Right lobe of liver (tissue), 6 donors: Measurements from ENCODE around the gene SLC35A3. TPM values are rescaled to one million over a fixed set of nuclear protein-coding genes. Genes with fewer than 3 reads are reported as not detected.

Experiments used
- ATAC-seq, 4 donors: fragments of 200-7000 bp; cut with Tn5 transposase; one replicate each; pipeline ENCODE4 v1.9.1; 2020; ENCODE audit warnings: mild to moderate bottlenecking in 4 of 4, moderate library complexity in 4 of 4
- DNase-seq, 3 donors: peaks; one replicate each; pipeline ENCODE4 v3.0.0-alpha.2; 2020
- H3K27ac ChIP-seq, 3 donors: fragments of 200-600 bp; one replicate each; pipeline ENCODE4 v1.8.0; 2022
- H3K27me3 ChIP-seq, 2 donors: fragments of 200-600 bp; one replicate each; pipeline ENCODE4 v1.8.0; 2022
- H3K36me3 ChIP-seq, 4 donors: fragments of 200-600 bp; sonication (generic) in 1 of 4; one replicate each; pipeline versions ENCODE4 v1.5.1 to v1.8.0; 2017 to 2022; ENCODE audit warnings: control low read depth in 1 of 4
- H3K4me1 ChIP-seq, 4 donors: fragments of 200-600 bp; sonication (generic) in 1 of 4; one replicate each; pipeline versions ENCODE4 v1.5.1 to v1.8.0; 2017 to 2022; ENCODE audit warnings: control low read depth in 1 of 4
- H3K4me3 ChIP-seq, 3 donors: fragments of 200-600 bp; one replicate each; pipeline ENCODE4 v1.8.0; 2022
- H3K9me3 ChIP-seq, 4 donors: fragments of 200-600 bp; sonication (generic) in 1 of 4; one replicate each; pipeline versions ENCODE4 v1.5.1 to v1.8.0; 2017 to 2022; ENCODE audit warnings: control low read depth in 1 of 4
- CTCF ChIP-seq, 4 donors: fragments of 200-600 bp in 3 of 4; fragments of 450-650 bp in 1 of 4; IDR thresholded peaks; one replicate each; pipeline versions ENCODE4 v1.5.1 to v1.8.0; 2016 to 2022; ENCODE audit warnings: antibody characterized with exemption in 4 of 4, mild to moderate bottlenecking in 2 of 4
- POLR2A ChIP-seq: fragments of 450-650 bp; IDR thresholded peaks from one replicate; pipeline ENCODE4 v1.6.1; 2017; ENCODE audit warnings: antibody characterized with exemption, mild to moderate bottlenecking
- WGBS: methylation state at CpG from one replicate; pipeline ENCODE4 v1.1.6; 2018; ENCODE audit warnings: low coverage, low lambda C conversion rate; ENCODE audit not compliant: insufficient coverage; ENCODE audit errors: missing lambda C conversion rate; 5-methylcytosine and 5-hydroxymethylcytosine counted together
- intact Hi-C, 2 donors: fragments of 100-400 bp; cut with DNase I; formaldehyde crosslinking; loops; one replicate each; pipeline versions ENCODE4 v1.11.2 to v1.14.1; 2022
- total RNA-seq, 6 experiments: library from RNA; depleted of rRNA in 2 of 6; stranded (reverse); fragments of >200 nt in 2 of 6; fragmentation: NEBNext Ultra II Directional in 3 of 6; extraction: Animal tissue kit (Norgen Biotek cat#: 25700) in 3 of 6; gene quantifications; one replicate each; pipeline versions ENCODE4 v1.1.0 to v1.2.4, GENCODE V29; 2016 to 2023
- donor health status: DM: no; HTN: yes; CAD: no.
- donor health status: DM: no; HTN: no; CAD: no.
- donor health status: DM: no; HTN: no; CAD: no.
- donor health status: DM: no; HTN: yes; CAD: no.
- donor health status: DM: no; HTN: yes; CAD: no.

The SLC35A3 gene
- total RNA-seq, 6 experiments from 2014 or later: 15.5 to 29.8 (median 23.8) TPM

DNA sequence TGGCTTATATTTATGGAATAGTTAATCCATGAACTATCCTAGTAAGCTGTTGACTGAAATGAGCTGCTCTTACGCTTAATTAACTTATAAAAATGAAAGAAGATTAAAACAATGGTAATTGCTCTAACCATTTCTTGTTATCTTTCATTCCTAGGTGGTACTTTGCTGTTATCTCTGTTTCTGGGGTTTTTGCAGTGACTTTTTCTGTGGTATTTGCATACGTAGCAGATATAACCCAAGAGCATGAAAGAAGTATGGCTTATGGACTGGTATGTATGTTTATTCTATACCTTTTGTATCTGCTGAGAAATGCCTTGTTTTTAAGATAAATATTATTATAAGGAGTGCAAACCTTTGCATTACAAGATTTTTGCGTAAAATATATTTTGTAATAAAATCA lies 91.9 kb downstream of the SLC35A3 start:
- H3K4me3 ChIP-seq: no peak overlapping the region
- H3K27ac ChIP-seq: no peak overlapping the region
- H3K4me1 ChIP-seq: no peaks in the 10 kb centered on the region
- TF ChIP-seq POLR2A (no peak), CTCF (IDR thresholded peaks at IDR 0.05) (no peak)
- intact Hi-C loops: no loop called here
- H3K27me3 ChIP-seq: no peaks in the 10 kb centered on the region
- no peak for DNase-seq
- peaks cover 0 to 39% (median 17%) of the 10 kb centered on the region in 4 donors for H3K36me3 ChIP-seq
- H3K9me3 ChIP-seq: no peaks in the 10 kb centered on the region
- WGBS: 96% methylated on average over 3 of the region's 3 CpGs
- ATAC-seq: no peak

DNA sequence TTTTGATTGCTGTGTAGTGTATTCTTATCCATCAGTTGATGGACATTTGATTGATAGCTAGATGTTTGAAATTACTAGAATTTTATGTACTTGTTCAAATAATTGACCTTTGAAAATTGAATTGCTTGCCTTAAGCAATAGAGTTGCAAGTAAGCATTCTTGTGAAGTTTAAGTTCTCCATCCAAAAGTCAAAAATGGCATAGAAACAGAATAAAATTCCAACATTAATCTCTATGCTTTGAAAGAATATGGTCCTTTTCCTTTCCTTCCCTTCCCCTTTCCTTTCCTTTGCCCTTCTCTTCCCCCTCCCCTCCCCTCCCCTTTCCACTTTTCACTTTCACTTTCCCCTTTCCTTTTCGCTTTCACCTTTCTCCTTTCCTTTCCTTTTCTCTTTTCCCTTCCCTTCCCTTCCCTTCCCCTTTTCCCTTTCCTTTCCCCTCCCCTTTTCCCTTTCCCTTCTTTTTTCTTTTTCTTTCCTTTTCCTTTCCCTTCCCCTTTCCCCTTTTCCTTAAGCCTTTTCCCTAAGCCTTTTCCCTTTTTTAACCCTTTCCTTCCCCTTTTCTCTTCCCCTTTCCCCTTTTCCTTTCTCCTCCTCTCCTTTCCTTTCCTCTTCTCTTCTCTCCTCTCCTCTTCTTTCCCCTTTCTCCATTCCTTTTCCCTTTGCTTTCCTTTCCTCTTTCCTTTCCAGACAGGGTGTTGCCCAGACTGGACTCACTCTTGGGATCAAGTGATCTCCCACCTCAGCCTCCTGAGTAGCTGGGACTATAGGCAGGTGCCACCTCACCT lies 95.6 kb downstream of the SLC35A3 start:
- 33% methylated on average over 1 of the region's 1 CpG for WGBS
- intact Hi-C loops: no loop called here
- Histone ChIP-seq H3K4me3 (no peak overlapping the region), H3K4me1 (no peaks in the 10 kb centered on the region), H3K9me3 (no peaks in the 10 kb centered on the region), H3K36me3 (peaks cover 0 to 54% (median 24%) of the 10 kb centered on the region in 4 donors), H3K27ac (no peak overlapping the region), H3K27me3 (no peaks in the 10 kb centered on the region)
- peak; percentile 30 to 75 (median 48) for ATAC-seq
- no peak for DNase-seq
- TF ChIP-seq CTCF (IDR thresholded peaks at IDR 0.05): no peak
- no peak for TF ChIP-seq POLR2A

DNA sequence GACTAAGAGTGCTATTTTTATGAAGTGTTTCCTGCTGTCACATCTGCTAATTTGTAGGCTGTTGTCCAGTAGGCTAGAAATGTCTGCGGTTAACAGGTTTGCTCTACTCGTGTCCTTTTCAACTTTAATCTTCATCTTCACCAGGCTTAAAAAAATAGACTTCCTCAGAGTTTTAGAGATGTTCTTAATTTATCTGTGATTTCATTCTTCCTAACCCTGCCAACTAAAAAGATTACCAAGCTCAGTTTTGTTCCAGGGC lies 96.1 kb downstream of the SLC35A3 start:
- no peak for TF ChIP-seq CTCF (IDR thresholded peaks at IDR 0.05)
- no peak for TF ChIP-seq POLR2A
- intact Hi-C loops: no loop called here
- WGBS: 81% methylated on average over 2 of the region's 2 CpGs
- no peaks in the 10 kb centered on the region for H3K4me1 ChIP-seq
- DNase-seq (no peak), ATAC-seq (no peak)
- no peaks in the 10 kb centered on the region for H3K9me3 ChIP-seq
- no peak overlapping the region for H3K27ac ChIP-seq
- no peak overlapping the region for H3K4me3 ChIP-seq
- H3K36me3 ChIP-seq: peaks cover 0 to 53% (median 22%) of the 10 kb centered on the region in 4 donors
- H3K27me3 ChIP-seq: no peaks in the 10 kb centered on the region

- H3K27me3 ChIP-seq: no peaks in the 10 kb centered on the region
- ATAC-seq: no peak
- TF ChIP-seq POLR2A: no peak
- TF ChIP-seq CTCF (IDR thresholded peaks at IDR 0.05): no peak
- no peak overlapping the region for H3K27ac ChIP-seq
- no peaks in the 10 kb centered on the region for H3K9me3 ChIP-seq
- DNase-seq: no peak
- no peak overlapping the region for H3K4me3 ChIP-seq
- H3K4me1 ChIP-seq: no peaks in the 10 kb centered on the region
- intact Hi-C loops: no loop called here
- H3K36me3 ChIP-seq: peaks cover 0 to 46% (median 19%) of the 10 kb centered on the region in 4 donors
- WGBS: 95% methylated on average over 5 of the region's 5 CpGs
Measured at GRCh38 chr1:100070201-100070939, 100.6 kb downstream of the SLC35A3 start.
